Measurements from ENCODE around the gene RIIAD1.
"Not testable (repeated sequence)": the region's sequence is repeated elsewhere in the genome, so short reads cannot be mapped to it uniquely, and the experiment has no call there.

The RIIAD1 gene

DNA sequence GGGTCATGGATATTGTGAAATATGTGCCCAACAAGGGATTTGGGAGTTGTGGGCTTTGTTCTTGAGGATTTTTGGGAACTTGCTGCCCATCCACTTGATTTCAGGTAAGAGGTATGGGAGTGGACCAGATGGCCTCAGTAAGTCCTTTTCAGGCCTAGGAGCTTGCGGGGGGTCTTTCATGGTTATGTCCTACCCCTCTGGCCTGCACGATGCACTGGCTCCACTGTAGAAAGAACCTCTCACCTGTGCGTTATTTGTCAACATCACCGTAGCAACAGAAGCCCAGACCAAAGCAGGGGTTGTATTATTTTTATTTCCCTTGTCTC, 8.6 kb downstream of the RIIAD1 start:
- H3K4me3 ChIP-seq (ENCODE audit: control insufficient read depth, low read depth, low read length), result no peak overlapping the region
- DNase-seq (ENCODE audit: low read depth), result no peak
- TF ChIP-seq, protein P1, sequence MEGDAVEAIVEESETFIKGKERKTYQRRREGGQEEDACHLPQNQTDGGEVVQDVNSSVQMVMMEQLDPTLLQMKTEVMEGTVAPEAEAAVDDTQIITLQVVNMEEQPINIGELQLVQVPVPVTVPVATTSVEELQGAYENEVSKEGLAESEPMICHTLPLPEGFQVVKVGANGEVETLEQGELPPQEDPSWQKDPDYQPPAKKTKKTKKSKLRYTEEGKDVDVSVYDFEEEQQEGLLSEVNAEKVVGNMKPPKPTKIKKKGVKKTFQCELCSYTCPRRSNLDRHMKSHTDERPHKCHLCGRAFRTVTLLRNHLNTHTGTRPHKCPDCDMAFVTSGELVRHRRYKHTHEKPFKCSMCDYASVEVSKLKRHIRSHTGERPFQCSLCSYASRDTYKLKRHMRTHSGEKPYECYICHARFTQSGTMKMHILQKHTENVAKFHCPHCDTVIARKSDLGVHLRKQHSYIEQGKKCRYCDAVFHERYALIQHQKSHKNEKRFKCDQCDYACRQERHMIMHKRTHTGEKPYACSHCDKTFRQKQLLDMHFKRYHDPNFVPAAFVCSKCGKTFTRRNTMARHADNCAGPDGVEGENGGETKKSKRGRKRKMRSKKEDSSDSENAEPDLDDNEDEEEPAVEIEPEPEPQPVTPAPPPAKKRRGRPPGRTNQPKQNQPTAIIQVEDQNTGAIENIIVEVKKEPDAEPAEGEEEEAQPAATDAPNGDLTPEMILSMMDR (IDR thresholded peaks at IDR 0.05; ENCODE audit: control insufficient read depth, insufficient read depth, low read depth, low read length, missing control alignments), result no peak

DNA sequence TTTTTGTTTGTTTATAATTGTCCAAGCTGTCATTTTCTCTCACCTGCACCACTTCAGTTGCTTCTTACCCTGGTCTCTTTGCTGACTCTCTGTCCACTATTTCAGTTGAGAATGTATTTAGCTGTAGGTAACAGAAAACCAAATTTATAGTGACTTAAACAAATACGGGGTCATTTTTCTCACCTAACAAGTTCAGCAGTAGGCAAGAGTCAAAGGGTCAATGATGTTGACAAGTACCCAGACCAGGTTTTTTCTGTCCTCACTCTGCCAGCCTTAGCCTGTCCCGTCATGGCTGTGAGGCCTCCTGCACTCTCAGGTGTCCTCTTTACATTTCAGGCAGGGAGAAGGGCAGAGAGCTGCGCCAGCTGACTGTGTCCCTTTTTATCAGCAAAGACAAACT, 11.8 kb downstream of the RIIAD1 start:
- no peak for DNase-seq (ENCODE audit: low read depth)
- TF ChIP-seq, protein P1 (IDR thresholded peaks at IDR 0.05; ENCODE audit: control insufficient read depth, insufficient read depth, low read depth, low read length, missing control alignments), result no peak
- no peak overlapping the region for H3K4me3 ChIP-seq (ENCODE audit: control insufficient read depth, low read depth, low read length)

DNA sequence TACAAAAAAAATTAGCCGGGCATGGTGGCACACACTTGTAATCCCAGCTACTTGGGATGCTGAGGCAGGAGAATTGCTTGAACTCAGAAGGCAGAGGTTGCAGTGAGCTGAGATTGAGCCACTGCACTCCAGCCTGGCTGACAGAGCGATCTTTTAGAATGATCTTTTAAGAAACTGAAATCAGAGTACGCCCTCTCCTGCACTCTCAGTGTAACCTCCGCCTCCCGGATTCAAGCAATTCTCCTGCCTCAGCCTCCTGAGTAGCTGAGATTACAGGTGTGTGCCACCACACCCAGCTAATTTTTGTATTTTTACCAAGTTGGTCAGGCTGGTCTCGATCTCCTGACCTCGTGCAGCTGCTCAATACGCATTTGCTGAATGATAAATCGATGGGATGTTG, 12.7 kb downstream of the RIIAD1 start:
- not testable (repeated sequence) for H3K4me3 ChIP-seq (ENCODE audit: control insufficient read depth, low read depth, low read length); DNase-seq (ENCODE audit: low read depth)

DNA sequence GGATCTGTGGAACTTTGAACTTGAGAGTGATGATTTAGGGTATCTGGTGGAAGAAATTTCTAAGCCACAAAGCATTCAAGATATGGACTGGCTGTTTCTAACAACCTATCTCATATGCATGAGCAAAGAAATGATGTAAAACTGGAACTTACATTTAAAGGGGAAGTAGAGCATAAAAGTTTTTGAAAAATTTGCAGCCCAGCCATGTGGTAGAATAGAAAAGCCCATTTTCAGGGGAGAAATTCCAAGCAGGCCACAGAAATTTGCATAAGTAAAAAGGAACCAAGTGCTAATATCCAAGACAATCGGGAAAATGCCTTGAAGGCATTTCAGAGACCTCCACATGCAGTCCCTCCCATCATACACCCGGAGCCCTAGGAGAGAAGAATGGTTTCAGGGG, 15.7 kb downstream of the RIIAD1 start:
- TF ChIP-seq, protein P1 (IDR thresholded peaks at IDR 0.05; ENCODE audit: control insufficient read depth, insufficient read depth, low read depth, low read length, missing control alignments), result no peak
- H3K4me3 ChIP-seq (ENCODE audit: control insufficient read depth, low read depth, low read length), result no peak overlapping the region
- no peak for DNase-seq (ENCODE audit: low read depth)

DNA sequence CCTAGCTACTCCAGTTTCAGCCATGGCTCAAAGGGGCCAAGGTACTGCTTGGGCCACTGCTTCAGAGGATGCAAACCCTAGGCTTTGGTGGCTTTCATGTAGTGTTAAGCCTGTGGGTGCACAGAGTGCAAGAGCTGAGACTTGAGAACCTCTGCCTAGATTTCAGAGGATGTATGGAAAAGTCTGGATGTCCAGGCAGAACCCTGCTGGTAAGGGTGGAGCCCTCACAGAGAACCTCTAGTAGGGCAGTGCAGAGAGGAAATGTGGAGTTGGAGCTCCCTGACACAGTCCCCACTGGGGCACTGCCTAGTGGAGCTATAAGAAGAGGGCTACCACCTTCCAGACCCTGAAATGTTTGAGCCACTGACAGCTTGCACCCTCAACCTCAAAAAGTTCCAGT, 16.2 kb downstream of the RIIAD1 start:
- no peak overlapping the region for H3K4me3 ChIP-seq (ENCODE audit: control insufficient read depth, low read depth, low read length)
- TF ChIP-seq, protein P1 (IDR thresholded peaks at IDR 0.05; ENCODE audit: control insufficient read depth, insufficient read depth, low read depth, low read length, missing control alignments), result no peak
- DNase-seq (ENCODE audit: low read depth), result no peak

DNA sequence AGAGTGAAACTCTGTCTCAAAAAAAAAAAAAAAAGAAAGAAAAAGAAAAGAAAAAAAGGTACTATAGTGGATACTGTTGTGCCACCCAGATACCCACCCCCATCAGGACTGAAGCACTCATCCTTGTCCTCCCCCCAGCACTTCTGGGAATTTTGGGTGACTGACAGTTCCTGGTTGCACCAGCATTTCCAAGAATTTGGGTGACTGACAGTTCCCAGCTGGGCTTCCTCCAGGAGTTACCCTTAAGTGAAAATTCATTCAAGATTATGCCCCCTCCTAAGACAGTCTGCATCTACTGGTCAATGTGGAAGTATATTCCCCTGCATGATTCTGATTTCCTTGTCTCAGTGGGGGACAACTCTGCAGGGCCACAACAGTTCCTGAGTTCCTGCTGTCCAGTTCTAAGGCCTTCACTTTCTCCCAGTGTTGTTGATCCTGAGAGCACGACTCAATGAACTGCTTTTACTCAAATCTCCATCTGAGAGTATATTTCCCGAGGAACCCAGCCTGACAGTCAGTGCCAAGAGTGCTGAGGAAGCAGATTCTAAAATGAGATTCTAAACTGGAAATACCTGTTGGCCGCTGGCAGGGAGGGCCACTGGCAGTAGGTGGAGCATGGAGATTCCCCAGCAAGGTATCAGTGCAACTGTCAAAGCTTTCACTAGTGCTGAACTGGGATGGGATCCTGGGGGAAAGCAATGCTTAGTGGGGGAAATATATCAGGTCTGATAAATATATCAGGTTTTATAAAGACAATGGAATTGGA, 18.5 kb downstream of the RIIAD1 start:
- no peak for DNase-seq (ENCODE audit: low read depth)
- H3K4me3 ChIP-seq (ENCODE audit: control insufficient read depth, low read depth, low read length), result no peak overlapping the region
- TF ChIP-seq, protein P1 (IDR thresholded peaks at IDR 0.05; ENCODE audit: control insufficient read depth, insufficient read depth, low read depth, low read length, missing control alignments), result no peak

DNA sequence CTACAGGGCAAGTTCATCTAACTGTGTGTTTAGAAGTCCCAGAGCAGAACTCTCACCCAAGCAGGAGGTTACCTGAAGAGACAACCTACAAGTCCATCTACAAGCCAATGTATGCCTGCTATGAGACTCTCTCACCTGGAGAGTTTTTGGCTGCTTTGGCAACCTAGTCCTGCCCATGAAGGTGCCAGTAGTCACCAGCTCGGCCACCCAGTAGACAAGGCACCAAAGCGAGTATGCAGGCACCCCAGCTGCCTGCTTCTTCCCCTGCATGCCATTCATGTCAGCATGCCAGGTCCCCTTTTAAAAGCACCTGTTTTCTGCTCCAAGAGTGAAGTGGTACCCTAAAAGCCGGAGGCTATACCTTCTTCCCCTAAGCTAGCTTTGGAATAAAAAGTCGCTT, 20.2 kb downstream of the RIIAD1 start:
- no peak overlapping the region for H3K4me3 ChIP-seq (ENCODE audit: control insufficient read depth, low read depth, low read length)
- TF ChIP-seq, protein P1 (IDR thresholded peaks at IDR 0.05; ENCODE audit: control insufficient read depth, insufficient read depth, low read depth, low read length, missing control alignments), result no peak
- no peak for DNase-seq (ENCODE audit: low read depth)

All from AG09309 (cell line).